Astrocyte of the cerebellum (primary cell): ENCODE measurements around the gene PHTF1.
A peak's percentile ranks its signal among the peaks of the same experiment; 100 is the strongest.

Experiments
- DNase-seq: peaks from one replicate; pipeline ENCODE4 v3.0.0-alpha.2; 2011; ENCODE audit warnings: low read depth
- H3K4me3 ChIP-seq: 2 replicates; pipeline ENCODE4 v1.5.1; 2011; ENCODE audit warnings: mild to moderate bottlenecking, low read depth, low read length, moderate library complexity
- in situ Hi-C: cut with HindIII; loops from 2 replicates; pipeline ENCODE4 v1.10.0; 2017; ENCODE audit warnings: low sequenced_read_pairs
- TF ChIP-seq, protein P1 (sequence below): IDR thresholded peaks from 2 replicates; pipeline ENCODE4 v1.5.1; 2012; ENCODE audit warnings: low read length, low read depth, moderate library complexity, mild to moderate bottlenecking; ENCODE audit errors: missing control alignments

The PHTF1 gene

GRCh38 chr1:113663165-113663951 lies 95.9 kb downstream of the PHTF1 start:
- TF ChIP-seq, protein P1, sequence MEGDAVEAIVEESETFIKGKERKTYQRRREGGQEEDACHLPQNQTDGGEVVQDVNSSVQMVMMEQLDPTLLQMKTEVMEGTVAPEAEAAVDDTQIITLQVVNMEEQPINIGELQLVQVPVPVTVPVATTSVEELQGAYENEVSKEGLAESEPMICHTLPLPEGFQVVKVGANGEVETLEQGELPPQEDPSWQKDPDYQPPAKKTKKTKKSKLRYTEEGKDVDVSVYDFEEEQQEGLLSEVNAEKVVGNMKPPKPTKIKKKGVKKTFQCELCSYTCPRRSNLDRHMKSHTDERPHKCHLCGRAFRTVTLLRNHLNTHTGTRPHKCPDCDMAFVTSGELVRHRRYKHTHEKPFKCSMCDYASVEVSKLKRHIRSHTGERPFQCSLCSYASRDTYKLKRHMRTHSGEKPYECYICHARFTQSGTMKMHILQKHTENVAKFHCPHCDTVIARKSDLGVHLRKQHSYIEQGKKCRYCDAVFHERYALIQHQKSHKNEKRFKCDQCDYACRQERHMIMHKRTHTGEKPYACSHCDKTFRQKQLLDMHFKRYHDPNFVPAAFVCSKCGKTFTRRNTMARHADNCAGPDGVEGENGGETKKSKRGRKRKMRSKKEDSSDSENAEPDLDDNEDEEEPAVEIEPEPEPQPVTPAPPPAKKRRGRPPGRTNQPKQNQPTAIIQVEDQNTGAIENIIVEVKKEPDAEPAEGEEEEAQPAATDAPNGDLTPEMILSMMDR = no peak
- DNase-seq = peak; percentile 15
- no peak overlapping the region for H3K4me3 ChIP-seq

GRCh38 chr1:113662101-113662500 lies 97.2 kb downstream of the PHTF1 start:
- DNase-seq = no peak
- no peak overlapping the region for H3K4me3 ChIP-seq
- TF ChIP-seq, protein P1 = no peak
- in situ Hi-C loops = no loop called here

More at GRCh38 chr1:113663165-113663951, 95.9 kb downstream of the PHTF1 start:
- in situ Hi-C loops = no loop called here

- no peak overlapping the region for H3K4me3 ChIP-seq
- in situ Hi-C loops = no loop called here
- TF ChIP-seq, protein P1 = no peak
- no peak for DNase-seq
These were observed 99.2 kb downstream of the PHTF1 start for GRCh38 chr1:113660088-113660487.

- H3K4me3 ChIP-seq = no peak overlapping the region
- DNase-seq = no peak
- TF ChIP-seq, protein P1 = no peak
- in situ Hi-C loops = no loop called here
These were observed 99.7 kb downstream of the PHTF1 start for GRCh38 chr1:113659556-113659955.

GRCh38 chr1:113659035-113659434 lies 100.3 kb downstream of the PHTF1 start:
- TF ChIP-seq, protein P1 = no peak
- DNase-seq = no peak
- no peak overlapping the region for H3K4me3 ChIP-seq
- in situ Hi-C loops = no loop called here

DNA sequence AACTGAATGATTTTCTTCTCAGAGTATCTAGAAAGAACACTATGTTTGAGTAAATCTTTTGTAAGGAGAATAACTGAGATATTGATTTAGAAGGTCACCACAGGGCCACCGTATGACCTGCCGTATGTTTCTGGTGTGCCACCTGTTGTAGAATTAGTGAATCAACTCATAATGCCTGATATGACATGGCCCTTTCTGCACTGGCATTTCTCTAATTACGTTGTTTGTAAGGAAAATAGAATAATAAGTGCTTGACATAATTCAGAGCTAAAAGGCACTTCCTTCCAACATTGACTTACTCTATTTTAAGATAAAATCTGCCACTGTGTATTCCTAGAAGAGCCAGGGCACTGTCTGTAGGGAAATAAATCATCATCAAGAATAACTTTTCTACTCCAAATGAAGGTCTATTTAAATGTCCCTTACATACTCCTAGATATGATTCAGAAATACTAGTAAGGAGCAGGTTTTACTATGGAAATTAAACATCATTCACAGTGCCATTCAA lies 101.7 kb downstream of the PHTF1 start:
- DNase-seq = no peak
- H3K4me3 ChIP-seq = no peak overlapping the region
- in situ Hi-C loops = no loop called here
- TF ChIP-seq, protein P1 = no peak
